Dedifferentiated amniotic fluid mesenchymal stem cell (primary cell): ENCODE results near the gene ZKSCAN1.

Experiments
- DNase-seq: peaks from one replicate; pipeline ENCODE4 v3.0.0-alpha.2; 2016; ENCODE audit errors: extremely low spot score

The ZKSCAN1 gene

DNA sequence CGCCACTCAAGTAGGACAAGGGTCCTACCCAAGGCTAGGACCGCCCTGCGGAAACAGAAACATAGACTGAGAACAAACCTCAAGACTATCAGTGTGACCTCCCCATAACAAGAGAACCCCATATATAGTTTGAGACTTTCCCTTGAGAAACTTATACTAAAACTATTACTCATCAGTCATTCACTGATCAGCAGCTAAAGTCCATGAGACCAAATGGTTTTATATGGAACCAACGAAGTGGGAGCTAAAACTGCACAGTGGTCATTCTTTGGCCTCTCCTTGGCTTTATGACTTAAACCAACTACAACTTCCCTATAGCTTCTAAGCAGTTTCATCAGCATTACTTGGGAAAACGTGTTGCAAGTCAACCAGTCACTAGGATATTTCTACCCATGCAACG, 20.5 kb downstream of the ZKSCAN1 start:
- no peak for DNase-seq

GRCh38 chr7:100038326-100038725, 22.9 kb downstream of the ZKSCAN1 start:
- no peak for DNase-seq

GRCh38 chr7:100040575-100040974, 25.2 kb downstream of the ZKSCAN1 start:
- no peak for DNase-seq

DNA sequence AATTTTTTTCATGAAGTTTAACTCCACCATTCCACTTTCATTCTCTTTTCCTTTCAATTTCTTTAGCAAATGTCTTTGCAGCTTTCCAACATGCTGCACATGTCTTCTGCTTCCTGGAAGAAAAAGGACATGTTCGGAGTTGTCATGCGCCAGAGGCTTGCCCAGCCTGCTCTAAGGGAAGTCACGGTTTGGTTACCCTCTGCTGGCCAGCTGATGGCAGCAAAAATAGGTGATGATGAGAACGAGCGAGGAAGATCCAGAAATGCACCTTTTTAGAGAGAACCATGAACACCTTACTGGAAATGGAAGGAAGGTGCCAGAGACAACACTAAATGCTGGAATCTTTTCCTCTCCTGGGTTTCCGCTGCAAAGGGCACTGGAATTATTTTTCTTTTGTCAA, 29.3 kb downstream of the ZKSCAN1 start:
- no peak for DNase-seq

GRCh38 chr7:100048680-100049079, 33.3 kb downstream of the ZKSCAN1 start:
- no peak for DNase-seq

DNA sequence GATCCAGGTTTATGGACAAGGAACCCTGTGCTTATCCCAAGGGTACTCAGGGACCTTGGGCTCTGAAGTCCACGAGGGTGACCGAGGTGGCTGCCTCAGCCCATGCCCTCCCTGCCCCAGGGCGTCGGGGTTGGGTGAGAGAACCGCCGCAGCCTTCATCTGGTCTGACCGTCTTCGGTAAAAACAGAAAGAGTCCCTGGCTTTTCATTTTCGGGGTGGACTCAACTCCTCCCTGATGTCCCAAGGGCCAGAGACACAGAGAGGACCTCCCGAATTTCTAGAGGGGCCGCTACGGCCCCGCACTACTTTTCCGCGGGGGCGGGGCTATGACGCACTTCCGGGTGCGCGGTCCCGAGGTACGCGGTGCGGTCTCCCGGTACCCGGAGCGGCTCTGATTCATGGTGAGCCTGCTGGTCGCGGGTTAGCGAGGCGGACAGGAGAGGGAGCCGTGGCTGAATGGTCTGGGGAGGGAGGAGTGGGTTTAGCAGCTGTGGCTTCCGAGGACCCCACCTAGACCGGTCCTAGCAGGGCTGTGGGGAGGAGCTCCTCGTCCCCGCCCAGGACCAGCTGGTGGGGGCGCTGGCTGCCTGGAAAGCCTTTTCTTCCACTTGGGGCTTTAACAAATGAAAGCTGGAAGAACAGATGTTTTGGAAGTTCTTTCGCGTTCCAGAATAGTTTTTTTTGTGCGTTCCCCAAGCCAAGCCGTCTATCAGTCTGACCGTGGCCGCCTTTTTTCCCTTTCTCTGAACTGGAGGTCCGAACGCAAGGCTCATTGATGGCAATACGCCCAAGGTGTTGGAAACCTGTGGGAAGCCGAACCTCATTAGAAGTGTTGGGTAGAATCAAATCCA, 34.3 kb downstream of the ZKSCAN1 start, which contains the start of gene ZSCAN21:
Gene ZSCAN21, plus strand, starts transcription at position 334 of the 851 bp plus-strand sequence. CDS start 7,233 bp downstream, outside the sequence.
- DNase-seq: peak; percentile 83

GRCh38 chr7:100051611-100052010, 36.2 kb downstream of the ZKSCAN1 start:
- DNase-seq: no peak

- peak; percentile 63 for DNase-seq
These were observed 37.8 kb downstream of the ZKSCAN1 start for GRCh38 chr7:100053215-100053614.

- DNase-seq: no peak
These were observed 41.6 kb downstream of the ZKSCAN1 start for GRCh38 chr7:100057006-100057405.

- DNase-seq: no peak
These were observed 43.9 kb downstream of the ZKSCAN1 start for GRCh38 chr7:100059251-100059739.

- no peak for DNase-seq
These were observed 46.3 kb downstream of the ZKSCAN1 start for GRCh38 chr7:100061518-100062193.

DNA sequence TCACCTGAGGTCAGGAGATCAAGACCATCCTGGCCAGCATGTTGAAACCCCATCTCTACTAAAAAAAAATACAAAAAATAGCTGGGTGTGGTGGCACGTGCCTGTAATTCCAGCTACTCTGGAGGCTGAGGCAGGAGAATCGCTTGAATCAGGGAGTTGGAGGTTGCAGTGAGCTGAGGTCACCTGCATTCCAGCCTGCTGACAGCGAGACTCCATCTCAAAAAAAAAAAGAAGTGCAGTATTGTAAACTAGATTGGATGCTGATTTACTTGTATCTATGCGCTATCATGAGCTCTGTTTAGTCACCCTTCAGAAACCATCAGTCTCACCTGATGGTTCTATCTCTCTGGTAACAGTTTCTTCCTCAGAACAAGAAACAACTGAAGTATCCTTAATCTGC, 48.0 kb downstream of the ZKSCAN1 start:
- DNase-seq: no peak

DNA sequence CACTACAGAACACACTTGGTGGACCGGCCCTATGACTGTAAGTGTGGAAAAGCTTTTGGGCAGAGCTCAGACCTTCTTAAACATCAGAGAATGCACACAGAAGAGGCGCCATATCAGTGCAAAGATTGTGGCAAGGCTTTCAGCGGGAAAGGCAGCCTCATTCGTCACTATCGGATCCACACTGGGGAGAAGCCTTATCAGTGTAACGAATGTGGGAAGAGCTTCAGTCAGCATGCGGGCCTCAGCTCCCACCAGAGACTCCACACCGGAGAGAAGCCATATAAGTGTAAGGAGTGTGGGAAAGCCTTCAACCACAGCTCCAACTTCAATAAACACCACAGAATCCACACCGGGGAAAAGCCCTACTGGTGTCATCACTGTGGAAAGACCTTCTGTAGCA, 48.8 kb downstream of the ZKSCAN1 start:
- DNase-seq: no peak

GRCh38 chr7:100065452-100066186, 50.2 kb downstream of the ZKSCAN1 start:
- peak; percentile 56 for DNase-seq

DNA sequence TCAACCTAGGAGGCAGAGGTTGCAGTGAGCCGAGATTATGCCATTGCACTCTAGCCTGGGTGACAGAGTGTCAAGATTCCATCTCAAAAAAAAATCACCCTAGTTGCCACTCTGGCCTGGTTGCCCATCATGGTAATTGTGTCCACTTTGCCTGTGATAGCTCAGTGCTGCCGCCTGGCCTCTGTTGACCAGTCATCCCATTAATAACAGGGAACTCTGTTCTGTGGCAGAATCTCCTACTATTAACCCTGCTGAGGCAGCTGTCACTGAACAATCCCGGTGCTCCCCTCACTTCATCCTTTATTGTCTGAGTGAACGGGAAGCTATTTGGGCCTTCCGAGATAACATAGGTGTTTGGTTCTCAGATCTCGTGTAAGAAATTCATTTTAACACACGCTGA, 51.6 kb downstream of the ZKSCAN1 start:
- DNase-seq: no peak

DNA sequence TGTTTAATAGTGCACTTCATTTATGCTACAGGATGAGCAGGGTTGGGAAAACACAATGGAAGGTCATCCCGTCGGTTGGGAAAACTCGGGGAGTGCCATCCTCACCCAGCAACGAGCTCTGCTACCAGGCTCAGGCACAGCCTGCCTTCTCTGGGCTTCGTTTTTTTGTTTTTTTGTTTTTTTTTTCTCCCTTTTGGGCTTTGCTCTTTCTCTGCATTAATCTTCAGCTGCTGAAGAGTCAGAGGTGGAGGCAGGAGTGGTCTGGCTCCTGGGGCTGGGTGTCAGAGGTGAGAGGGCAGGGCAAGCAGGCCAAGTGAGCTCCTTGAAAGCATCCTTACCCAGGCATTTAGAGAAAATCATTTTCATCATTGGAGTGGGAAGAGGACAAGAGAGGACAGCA, 54.6 kb downstream of the ZKSCAN1 start:
- DNase-seq: no peak

- no peak for DNase-seq
These were observed 55.8 kb downstream of the ZKSCAN1 start for GRCh38 chr7:100071018-100071723.

- DNase-seq: no peak
These were observed 57.1 kb downstream of the ZKSCAN1 start for GRCh38 chr7:100072462-100072861.

DNA sequence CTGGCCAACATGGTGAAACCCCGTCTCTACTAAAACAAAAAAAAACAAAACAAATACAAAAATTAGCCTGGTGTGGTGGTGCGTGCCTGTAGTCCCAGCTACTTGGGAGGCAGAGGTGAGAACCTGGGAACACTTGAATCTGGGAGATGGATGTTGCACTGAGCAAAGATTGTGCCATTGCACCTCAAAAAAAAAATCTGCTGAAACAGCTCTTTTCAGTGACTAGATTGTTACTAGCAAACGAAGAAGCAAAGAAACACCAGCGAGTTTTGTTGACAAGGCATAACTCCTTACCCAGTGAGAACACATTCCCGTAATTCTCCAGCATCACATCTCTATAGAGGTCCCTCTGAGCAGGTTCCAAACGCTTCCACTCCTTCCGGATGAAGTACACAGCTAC, 59.4 kb downstream of the ZKSCAN1 start:
- DNase-seq: no peak

DNA sequence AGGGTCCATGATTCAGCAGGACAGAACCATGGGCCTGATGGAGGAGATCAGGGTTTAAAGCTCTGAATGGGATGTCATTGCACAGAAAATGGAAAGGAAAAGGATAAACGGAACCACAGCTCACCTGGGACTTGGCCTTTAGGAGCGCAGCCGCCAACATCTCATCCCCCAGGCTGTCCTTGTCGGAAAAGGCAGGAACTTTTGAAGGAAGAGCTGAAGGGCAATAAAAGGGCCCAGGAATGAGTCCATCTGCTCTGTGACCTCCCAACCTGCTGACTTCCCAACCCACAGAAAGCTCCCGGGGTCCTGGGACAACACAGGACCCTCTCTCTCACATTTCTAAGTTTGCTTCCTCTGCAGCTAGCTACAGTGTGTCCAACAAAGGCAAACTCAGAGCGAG, 60.0 kb downstream of the ZKSCAN1 start:
- DNase-seq: no peak

- no peak for DNase-seq
These were observed 61.8 kb downstream of the ZKSCAN1 start for GRCh38 chr7:100077205-100077604.
